EL (cell line): ENCODE data around the gene SLC31A1.
"Not testable (repeated sequence)": the region's sequence is repeated elsewhere in the genome, so short reads cannot be mapped to it uniquely, and the experiment has no call there.

Experiments used
- DNase-seq: peaks from one replicate; pipeline ENCODE4 v3.0.0-alpha.2; 2016

SLC31A1 gene

GRCh38 chr9:113267911-113268566, 46.7 kb downstream of the SLC31A1 start:
- DNase-seq, result no peak

GRCh38 chr9:113269355-113269754, 48.0 kb downstream of the SLC31A1 start:
- DNase-seq, result no peak

GRCh38 chr9:113269871-113270270, 48.5 kb downstream of the SLC31A1 start:
- DNase-seq, result no peak

- peak; percentile 69 for DNase-seq
These were observed 53.3 kb downstream of the SLC31A1 start for GRCh38 chr9:113274474-113275156.

GRCh38 chr9:113275157-113276131, 54.1 kb downstream of the SLC31A1 start, which contains the start of the genes CDC26 and PRPF4:
TSS of gene CDC26 (minus strand) at chr9:113275572. CDS start at chr9:113272507, 3,065 bp downstream.
TSS of gene PRPF4 (plus strand) at chr9:113275658. CDS start at chr9:113275744, 86 bp downstream.
- DNase-seq, result peak; percentile 99

GRCh38 chr9:113278840-113279239, 57.5 kb downstream of the SLC31A1 start:
- no peak for DNase-seq

GRCh38 chr9:113281356-113281755, 60.0 kb downstream of the SLC31A1 start:
- DNase-seq, result no peak

- DNase-seq, result no peak
These were observed 67.7 kb downstream of the SLC31A1 start for GRCh38 chr9:113289091-113289490.

- DNase-seq, result no peak
These were observed 68.8 kb downstream of the SLC31A1 start for GRCh38 chr9:113290052-113290607.

GRCh38 chr9:113293285-113293878, 72.0 kb downstream of the SLC31A1 start:
- DNase-seq, result peak; percentile 19

- DNase-seq, result not testable (repeated sequence)
These were observed 74.9 kb downstream of the SLC31A1 start for GRCh38 chr9:113296247-113296646.

GRCh38 chr9:113296796-113297558, 75.6 kb downstream of the SLC31A1 start:
- DNase-seq, result no peak

GRCh38 chr9:113298311-113298710, 77.0 kb downstream of the SLC31A1 start:
- no peak for DNase-seq

- DNase-seq, result no peak
These were observed 77.8 kb downstream of the SLC31A1 start for GRCh38 chr9:113298924-113299770.

GRCh38 chr9:113299800-113300292, 78.5 kb downstream of the SLC31A1 start:
- DNase-seq, result no peak

- DNase-seq, result no peak
These were observed 80.2 kb downstream of the SLC31A1 start for GRCh38 chr9:113301548-113301947.

- no peak for DNase-seq
These were observed 81.6 kb downstream of the SLC31A1 start, which contains the start of gene RNF183 for GRCh38 chr9:113302792-113303418. TSS of gene RNF183 (minus strand) at chr9:113303376. CDS start at chr9:113298184, 5,192 bp downstream.

- no peak for DNase-seq
These were observed 85.2 kb downstream of the SLC31A1 start for GRCh38 chr9:113306566-113306965.

- DNase-seq, result no peak
These were observed 86.1 kb downstream of the SLC31A1 start for GRCh38 chr9:113307396-113307975.
